HUES48 (cell line): ENCODE measurements around the gene RPS26.

Source experiments
- H3K27ac ChIP-seq: one replicate; pipeline ENCODE4 v1.7.0; 2013; ENCODE audit warnings: low read depth, low read length, inconsistent platforms
- H3K27me3 ChIP-seq: 2 replicates; pipeline ENCODE4 v1.6.1; 2013; ENCODE audit warnings: mild to moderate bottlenecking, low read length; ENCODE audit not compliant: control insufficient read depth, insufficient read depth
- H3K36me3 ChIP-seq: 2 replicates; pipeline ENCODE4 v1.6.1; 2013; ENCODE audit warnings: low read length; ENCODE audit not compliant: control insufficient read depth, insufficient read depth
- H3K4me1 ChIP-seq: 2 replicates; pipeline ENCODE4 v1.6.1; 2013; ENCODE audit warnings: mild to moderate bottlenecking, low read length; ENCODE audit not compliant: control insufficient read depth, insufficient read depth
- H3K4me3 ChIP-seq: 2 replicates; pipeline ENCODE4 v1.5.1; 2013; ENCODE audit warnings: mild to moderate bottlenecking, low read depth, low read length
- H3K9ac ChIP-seq: 2 replicates; pipeline ENCODE4 v1.6.1; 2013; ENCODE audit warnings: mild to moderate bottlenecking, low read depth, low read length, moderate library complexity
- H3K9me3 ChIP-seq: 2 replicates; pipeline ENCODE4 v1.6.1; 2013; ENCODE audit warnings: low read length; ENCODE audit not compliant: control insufficient read depth, insufficient read depth

RPS26 gene

DNA sequence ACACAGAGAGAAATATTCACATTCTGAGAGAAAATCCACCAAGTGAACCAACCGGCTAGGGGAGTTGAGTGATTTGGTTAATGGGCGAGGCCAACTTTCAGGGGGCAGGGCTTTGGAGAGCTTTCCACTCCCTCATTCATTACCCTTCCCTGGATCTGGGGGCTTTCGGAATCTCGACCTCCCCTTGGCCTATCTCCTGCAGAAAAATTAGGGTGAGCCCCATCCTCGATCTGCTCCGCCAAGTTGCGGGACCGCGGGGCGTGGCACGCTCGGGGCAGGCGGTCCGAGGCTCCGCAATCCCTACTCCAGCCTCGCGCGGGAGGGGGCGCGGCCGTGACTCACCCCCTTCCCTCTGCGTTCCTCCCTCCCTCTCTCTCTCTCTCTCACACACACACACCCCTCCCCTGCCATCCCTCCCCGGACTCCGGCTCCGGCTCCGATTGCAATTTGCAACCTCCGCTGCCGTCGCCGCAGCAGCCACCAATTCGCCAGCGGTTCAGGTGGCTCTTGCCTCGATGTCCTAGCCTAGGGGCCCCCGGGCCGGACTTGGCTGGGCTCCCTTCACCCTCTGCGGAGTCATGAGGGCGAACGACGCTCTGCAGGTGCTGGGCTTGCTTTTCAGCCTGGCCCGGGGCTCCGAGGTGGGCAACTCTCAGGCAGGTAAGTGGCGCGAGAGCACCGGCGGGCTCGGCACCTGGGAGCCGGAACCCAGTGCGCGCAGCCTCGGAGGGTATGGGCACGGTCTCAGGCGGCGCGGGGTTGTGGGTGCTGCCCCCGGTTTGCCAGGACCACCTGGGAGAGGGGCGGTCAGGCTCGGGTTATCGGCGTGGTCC, 38.2 kb downstream of the RPS26 start, which contains the start of gene ERBB3:
ERBB3 (plus strand) TSS at position 443 of the 833 bp plus-strand sequence; CDS start at position 579, 136 bp downstream.
- Histone ChIP-seq H3K27ac (peak within 1 kb of the TSS; percentile 94), H3K9ac (peak within 1 kb of the TSS; percentile 68), H3K9me3 (no peaks in the 10 kb centered on the region), H3K4me1 (peaks cover 18% of the 10 kb centered on the region), H3K4me3 (peak within 1 kb of the TSS; percentile 74), H3K27me3 (no peaks in the 10 kb centered on the region), H3K36me3 (peaks cover 14% of the 10 kb centered on the region)

GRCh38 chr12:56080556-56081138, 38.9 kb downstream of the RPS26 start:
- Histone ChIP-seq H3K27ac (peak overlapping the region; percentile 94), H3K27me3 (no peaks in the 10 kb centered on the region), H3K4me1 (peaks cover 18% of the 10 kb centered on the region), H3K9ac (peak overlapping the region; percentile 68), H3K9me3 (no peaks in the 10 kb centered on the region), H3K36me3 (peaks cover 18% of the 10 kb centered on the region), H3K4me3 (peak overlapping the region; percentile 74)

DNA sequence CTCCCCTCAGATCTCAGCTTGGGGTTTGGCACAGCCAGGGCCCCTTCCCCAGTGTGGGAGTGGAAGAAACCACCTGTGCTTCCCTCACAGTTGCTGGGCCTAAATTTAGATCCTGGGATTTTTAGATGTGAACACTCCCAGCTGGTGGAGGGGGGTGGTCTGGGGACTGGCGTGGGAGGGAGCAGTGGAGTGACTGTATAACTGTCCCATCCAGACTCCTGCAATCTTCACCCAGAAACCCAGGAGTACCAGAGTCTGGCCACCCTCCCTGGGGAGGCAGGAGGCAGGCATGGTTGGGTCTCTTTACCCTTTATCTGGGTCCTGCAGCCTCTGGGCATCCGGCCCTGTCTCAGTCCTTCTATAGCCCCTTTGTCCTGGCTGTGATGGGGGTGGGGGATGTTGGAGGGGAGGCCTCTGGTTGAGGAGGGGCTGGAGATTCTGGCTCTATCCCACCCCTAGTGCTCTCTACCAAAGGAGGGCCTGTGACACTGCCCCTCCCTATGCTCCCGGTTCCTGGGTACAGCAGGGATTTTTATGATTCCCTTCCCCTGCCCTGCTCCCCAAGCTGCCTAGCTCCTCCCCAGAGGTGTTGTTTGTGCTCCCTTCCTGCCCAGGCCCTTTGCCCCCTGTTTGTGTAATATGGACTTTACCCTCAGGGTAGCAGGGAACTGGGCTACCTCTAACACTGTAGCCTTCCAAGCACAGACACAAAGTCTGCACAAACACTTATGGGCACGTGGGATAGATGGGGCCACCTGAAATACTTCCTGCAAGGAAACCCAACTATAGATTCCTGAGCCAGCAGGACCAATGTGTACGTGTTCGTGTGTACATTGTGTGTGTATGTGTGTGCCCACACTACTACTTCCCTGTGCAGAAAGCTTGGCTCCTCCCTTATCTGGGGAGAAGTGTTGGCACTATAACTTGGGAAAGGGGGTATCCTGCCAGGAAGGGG, 40.0 kb downstream of the RPS26 start:
- no peak overlapping the region for H3K9ac ChIP-seq
- H3K9me3 ChIP-seq = no peaks in the 10 kb centered on the region
- H3K4me3 ChIP-seq = peak overlapping the region; percentile 74
- H3K27me3 ChIP-seq = no peaks in the 10 kb centered on the region
- H3K27ac ChIP-seq = peak overlapping the region; percentile 94
- H3K4me1 ChIP-seq = peaks cover 18% of the 10 kb centered on the region
- H3K36me3 ChIP-seq = peaks cover 26% of the 10 kb centered on the region

DNA sequence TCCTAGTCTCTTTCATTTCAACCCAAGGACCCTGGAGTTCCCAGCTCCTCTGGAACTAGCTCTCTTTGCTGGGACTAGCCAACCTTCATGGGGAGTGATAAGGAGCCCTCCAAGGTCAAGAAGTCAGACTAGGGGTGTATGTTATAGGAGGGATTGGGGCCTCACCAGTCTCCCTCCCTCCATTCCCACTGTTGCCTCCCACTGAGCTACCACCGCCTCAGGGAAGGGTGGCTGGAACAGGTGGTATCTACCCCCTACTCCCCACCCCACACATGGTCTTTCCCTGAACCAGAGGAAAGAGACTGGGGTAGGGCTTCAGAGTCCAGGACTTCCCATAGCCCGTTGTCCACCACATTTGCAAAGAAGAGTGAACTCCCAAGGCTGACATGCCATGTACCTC, 40.7 kb downstream of the RPS26 start:
- no peak overlapping the region for H3K27ac ChIP-seq
- no peak overlapping the region for H3K9ac ChIP-seq
- no peak overlapping the region for H3K4me3 ChIP-seq

DNA sequence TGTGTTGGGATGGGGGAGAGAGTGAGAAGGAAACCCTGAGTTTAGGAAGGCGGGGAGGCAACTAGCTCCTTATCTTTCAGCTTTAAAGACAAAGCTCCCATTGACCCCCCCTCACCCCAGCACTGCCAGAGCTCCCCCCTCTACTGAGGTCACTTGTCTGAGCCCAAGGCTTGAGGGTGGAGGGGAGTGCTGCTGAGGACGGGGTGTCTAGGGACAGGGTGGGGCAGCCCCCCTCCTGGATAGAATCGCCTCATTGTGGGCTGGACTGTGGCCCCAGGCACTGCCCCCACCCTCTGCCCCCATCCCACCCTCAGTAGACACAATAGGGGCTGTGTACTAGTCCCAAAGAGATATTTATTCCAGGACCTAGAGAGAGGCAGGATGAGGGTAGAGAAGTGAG, 41.2 kb downstream of the RPS26 start:
- Histone ChIP-seq H3K9ac (no peak overlapping the region), H3K36me3 (peaks cover 38% of the 10 kb centered on the region), H3K27ac (no peak overlapping the region), H3K27me3 (no peaks in the 10 kb centered on the region), H3K4me1 (peaks cover 18% of the 10 kb centered on the region), H3K9me3 (no peaks in the 10 kb centered on the region), H3K4me3 (no peak overlapping the region)

More for the DNA sequence above, 40.7 kb downstream of the RPS26 start:
- Histone ChIP-seq H3K4me1 (peaks cover 18% of the 10 kb centered on the region), H3K36me3 (peaks cover 33% of the 10 kb centered on the region), H3K27me3 (no peaks in the 10 kb centered on the region), H3K9me3 (no peaks in the 10 kb centered on the region)

DNA sequence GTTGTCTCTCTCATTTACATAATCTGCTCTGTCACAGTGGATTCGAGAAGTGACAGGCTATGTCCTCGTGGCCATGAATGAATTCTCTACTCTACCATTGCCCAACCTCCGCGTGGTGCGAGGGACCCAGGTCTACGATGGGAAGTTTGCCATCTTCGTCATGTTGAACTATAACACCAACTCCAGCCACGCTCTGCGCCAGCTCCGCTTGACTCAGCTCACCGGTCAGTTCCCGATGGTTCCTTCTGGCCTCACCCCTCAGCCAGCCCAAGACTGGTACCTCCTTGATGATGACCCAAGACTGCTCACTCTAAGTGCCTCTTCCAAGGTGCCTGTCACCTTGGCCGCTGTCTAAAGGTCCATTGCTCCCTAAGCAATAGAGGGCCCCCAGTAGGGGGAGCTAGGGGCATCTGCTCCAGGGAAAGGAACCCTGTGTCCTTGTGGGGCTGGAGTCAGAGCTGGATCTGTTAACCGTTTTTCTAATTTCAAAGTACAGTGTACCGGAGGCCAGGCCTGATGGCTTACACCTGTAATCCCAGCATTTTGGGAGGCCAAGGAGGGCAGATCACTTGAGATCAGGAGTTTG, 43.3 kb downstream of the RPS26 start:
- Histone ChIP-seq H3K27ac (no peak overlapping the region), H3K4me1 (peaks cover 13% of the 10 kb centered on the region), H3K27me3 (no peaks in the 10 kb centered on the region), H3K9me3 (no peaks in the 10 kb centered on the region), H3K9ac (no peak overlapping the region), H3K36me3 (peaks cover 59% of the 10 kb centered on the region), H3K4me3 (no peak overlapping the region)

DNA sequence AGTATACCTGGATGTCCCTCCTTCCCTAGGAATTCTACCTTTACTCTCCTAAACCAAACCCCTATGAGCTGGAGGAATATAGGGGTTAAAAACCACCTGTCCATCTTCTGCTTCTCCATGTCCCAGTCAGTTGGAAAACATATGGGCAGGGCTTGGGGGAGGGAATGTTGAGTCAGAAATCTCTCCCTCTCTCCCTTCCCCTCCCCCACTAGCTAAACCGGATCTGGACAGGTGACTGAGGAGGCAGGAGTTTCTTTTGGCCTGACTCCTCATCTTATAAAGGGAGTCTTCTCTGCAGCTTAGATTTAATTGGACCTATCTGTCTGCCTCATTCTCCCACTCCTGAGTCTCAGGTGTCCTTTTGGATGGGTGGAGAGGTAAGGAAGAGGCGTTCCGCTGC, 44.4 kb downstream of the RPS26 start:
- H3K27me3 ChIP-seq = no peaks in the 10 kb centered on the region
- no peak overlapping the region for H3K9ac ChIP-seq
- no peak overlapping the region for H3K27ac ChIP-seq
- peaks cover 66% of the 10 kb centered on the region for H3K36me3 ChIP-seq
- H3K4me1 ChIP-seq = peaks cover 9% of the 10 kb centered on the region
- no peak overlapping the region for H3K4me3 ChIP-seq
- no peaks in the 10 kb centered on the region for H3K9me3 ChIP-seq

GRCh38 chr12:56086608-56087007, 44.9 kb downstream of the RPS26 start:
- Histone ChIP-seq H3K4me3 (no peak overlapping the region), H3K36me3 (peaks cover 70% of the 10 kb centered on the region), H3K9ac (no peak overlapping the region)

DNA sequence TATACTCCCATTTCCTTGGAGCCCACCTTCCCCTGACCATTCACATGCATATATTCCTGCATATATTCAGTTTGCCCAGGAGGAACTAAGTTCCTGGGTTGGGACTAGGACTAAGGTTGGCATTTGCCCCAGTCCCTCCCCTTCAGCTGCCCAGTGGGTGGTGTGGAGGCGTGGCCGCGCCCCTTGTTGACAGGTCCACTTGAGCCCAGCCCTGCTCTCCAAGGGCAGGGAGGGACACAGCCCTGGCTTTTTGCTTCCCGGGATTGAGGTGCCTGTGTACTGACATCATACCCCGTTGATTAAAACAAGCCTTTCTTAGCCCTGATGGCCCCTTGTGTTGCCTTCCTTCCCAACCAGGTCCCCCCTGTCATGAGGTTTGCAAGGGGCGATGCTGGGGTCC, 45.5 kb downstream of the RPS26 start:
- peaks cover 73% of the 10 kb centered on the region for H3K36me3 ChIP-seq
- H3K4me3 ChIP-seq = no peak overlapping the region
- no peak overlapping the region for H3K27ac ChIP-seq
- H3K9ac ChIP-seq = no peak overlapping the region
- H3K9me3 ChIP-seq = no peaks in the 10 kb centered on the region
- H3K27me3 ChIP-seq = no peaks in the 10 kb centered on the region
- no peaks in the 10 kb centered on the region; the same call in 1 of the 2 replicates for H3K4me1 ChIP-seq

More at GRCh38 chr12:56086608-56087007, 44.9 kb downstream of the RPS26 start:
- Histone ChIP-seq H3K27me3 (no peaks in the 10 kb centered on the region), H3K4me1 (peaks cover 5% of the 10 kb centered on the region; the same call in 1 of the 2 replicates), H3K27ac (no peak overlapping the region), H3K9me3 (no peaks in the 10 kb centered on the region)
